SK-N-SH (cell line): ENCODE results near the gene CNTNAP1. TPM values are rescaled to one million over a fixed set of nuclear protein-coding genes. Genes with fewer than 3 reads are reported as not detected.

Experiments used
- CTCF ChIA-PET: fragments of 300-600, 350-600 bp; formaldehyde crosslinking; extraction: SDS; loops from one replicate; lab custom pipeline; 2021; lab: Yijun Ruan, JAX
- POLR2A ChIA-PET: fragments of 350-600 bp; sonication (Branson Sonifier 250); formaldehyde crosslinking; extraction: SDS; loops from one replicate; lab custom pipeline; 2020; ENCODE audit warnings: antibody characterized with exemption, inconsistent platforms; lab: Yijun Ruan, JAX
- DNase-seq: peaks from one replicate; pipeline ENCODE4 v3.0.0; 2012
- H2AFZ ChIP-seq: fragments of 200-600 bp; sonication (generic); 2 replicates; pipeline ENCODE4 v1.8.1; 2016; ENCODE audit warnings: antibody characterized with exemption, mild to moderate bottlenecking, low read depth
- H3F3A ChIP-seq: fragments of 200-600 bp; sonication (generic); replicated peaks from 2 replicates; pipeline ENCODE3; 2016; ENCODE audit warnings: antibody characterized with exemption, mild to moderate bottlenecking; ENCODE audit not compliant: insufficient read depth
- H3K27ac ChIP-seq, 2 experiments: fragments of 200-500 bp in 1 of 2; fragments of 200-600 bp in 1 of 2; sonication (Bioruptor generic) in 1 of 2; sonication (generic), shearing (Covaris generic) in 1 of 2; 2 replicates each; pipeline versions ENCODE4 v1.5.1 to v1.6.1; 2014 to 2016; ENCODE audit warnings: low read depth in 2 of 2, inconsistent platforms in 1 of 2, low read length in 1 of 2, mild to moderate bottlenecking in 1 of 2, mixed read lengths in 1 of 2
- H3K27me3 ChIP-seq: fragments of 200-600 bp; sonication (generic), shearing (Covaris generic); 2 replicates; pipeline ENCODE4 v1.6.1; 2016; ENCODE audit warnings: mixed run types; ENCODE audit not compliant: insufficient read depth
- H3K36me3 ChIP-seq, 2 experiments: fragments of 200-500 bp in 1 of 2; fragments of 200-600 bp in 1 of 2; sonication (Bioruptor generic) in 1 of 2; sonication (generic) in 1 of 2; replicated peaks in 1 of 2; 2 replicates each; pipeline versions ENCODE3 to v1.5.1; 2014 to 2016; ENCODE audit warnings: low read length in 1 of 2, mild to moderate bottlenecking in 1 of 2; ENCODE audit not compliant: insufficient read depth in 2 of 2, control insufficient read depth in 1 of 2
- H3K4me1 ChIP-seq, 2 experiments: fragments of 200-500 bp in 1 of 2; fragments of 200-600 bp in 1 of 2; sonication (Bioruptor generic) in 1 of 2; sonication (generic), shearing (Covaris generic) in 1 of 2; 2 replicates each; pipeline versions ENCODE4 v1.5.1 to v1.6.1; 2014 to 2016; ENCODE audit warnings: low read depth in 1 of 2, low read length in 1 of 2, mixed run types in 1 of 2; ENCODE audit not compliant: insufficient read depth in 2 of 2, control insufficient read depth in 1 of 2
- H3K4me2 ChIP-seq: fragments of 200-600 bp; sonication (generic), shearing (Covaris generic); 2 replicates; pipeline ENCODE4 v1.6.1; 2017; ENCODE audit warnings: mixed run types
- H3K4me3 ChIP-seq, 2 experiments: fragments of 200-500 bp in 1 of 2; fragments of 200-600 bp in 1 of 2; sonication (Bioruptor generic) in 1 of 2; sonication (generic), shearing (Covaris generic) in 1 of 2; 2 replicates each; pipeline versions ENCODE4 v1.5.1 to v1.8.1; 2014 to 2016; ENCODE audit warnings: low read depth in 2 of 2, inconsistent platforms in 1 of 2, low read length in 1 of 2, mild to moderate bottlenecking in 1 of 2, mixed read lengths in 1 of 2, moderate library complexity in 1 of 2
- H3K79me2 ChIP-seq: fragments of 200-600 bp; sonication (generic); 2 replicates; pipeline ENCODE4 v1.8.1; 2017; ENCODE audit warnings: mild to moderate bottlenecking; ENCODE audit not compliant: insufficient read depth
- H3K9ac ChIP-seq: fragments of 200-600 bp; sonication (generic); 2 replicates; pipeline ENCODE4 v1.6.1; 2017; ENCODE audit warnings: mixed run types
- H3K9me2 ChIP-seq: fragments of 200-600 bp; sonication (generic); 2 replicates; pipeline ENCODE4 v1.6.1; 2017; ENCODE audit warnings: mixed run types
- H3K9me3 ChIP-seq: fragments of 200-600 bp; sonication (generic); 2 replicates; pipeline ENCODE4 v1.6.1; 2017; ENCODE audit warnings: mixed run types, mild to moderate bottlenecking, moderate library complexity
- H4K20me1 ChIP-seq: fragments of 200-600 bp; sonication (generic); 2 replicates; pipeline ENCODE4 v1.6.1; 2017; ENCODE audit warnings: mild to moderate bottlenecking, mixed run types; ENCODE audit not compliant: insufficient read depth
- CHD2 ChIP-seq: fragments of 150-350 bp; IDR thresholded peaks from 2 replicates; pipeline ENCODE4 v1.6.1; 2018; ENCODE audit warnings: low read length; ENCODE audit not compliant: partially characterized antibody
- EP300 ChIP-seq, 2 experiments: IDR thresholded peaks; 2 replicates each; pipeline versions ENCODE4 v1.4.0 to v1.6.1; 2012; ENCODE audit warnings: borderline replicate concordance in 1 of 2, low read depth in 1 of 2, low read length in 1 of 2
- FOSL2 ChIP-seq: IDR thresholded peaks from 2 replicates; pipeline ENCODE4 v1.4.0; 2012; ENCODE audit warnings: low read depth, mild to moderate bottlenecking, moderate library complexity, borderline replicate concordance
- FOXJ3 ChIP-seq: sonication (generic); formaldehyde crosslinking; IDR thresholded peaks from 2 replicates; pipeline ENCODE4 v1.5.1; 2020; ENCODE audit warnings: mild to moderate bottlenecking, missing genetic modification reagents
- GABPA ChIP-seq: IDR thresholded peaks from 2 replicates; pipeline ENCODE4 v1.4.0; 2012; ENCODE audit warnings: low read depth, mild to moderate bottlenecking
- GATA2 ChIP-seq: sonication (generic); formaldehyde crosslinking; IDR thresholded peaks from 2 replicates; pipeline ENCODE4 v1.5.0; 2020; ENCODE audit warnings: mild to moderate bottlenecking, missing genetic modification reagents
- MEF2A ChIP-seq: IDR thresholded peaks from 2 replicates; pipeline ENCODE4 v1.4.0; 2012; ENCODE audit warnings: low read depth, borderline replicate concordance
- MXI1 ChIP-seq: IDR thresholded peaks from 2 replicates; pipeline ENCODE4 v1.6.1; 2012; ENCODE audit warnings: mild to moderate bottlenecking, low read depth, low read length, improper control_type of control experiment
- NFIC ChIP-seq: IDR thresholded peaks from 2 replicates; pipeline ENCODE4 v1.4.0; 2012; ENCODE audit warnings: borderline replicate concordance
- POLR2AphosphoS5 ChIP-seq: IDR thresholded peaks from 2 replicates; pipeline ENCODE4 v1.6.1; 2012; ENCODE audit warnings: low read depth, low read length
- RAD21 ChIP-seq: IDR thresholded peaks from 2 replicates; pipeline ENCODE4 v1.6.1; 2012; ENCODE audit warnings: mild to moderate bottlenecking, low read length
- RCOR1 ChIP-seq: fragments of 150-350 bp; IDR thresholded peaks from 2 replicates; pipeline ENCODE4 v1.6.1; 2017; ENCODE audit warnings: antibody characterized with exemption, low read length
- RXRA ChIP-seq: IDR thresholded peaks from 2 replicates; pipeline ENCODE4 v1.4.0; 2012; ENCODE audit warnings: low read depth, mild to moderate bottlenecking, borderline replicate concordance
- SIN3A ChIP-seq: IDR thresholded peaks from 2 replicates; pipeline ENCODE4 v1.6.1; 2012; ENCODE audit warnings: low read depth, mild to moderate bottlenecking, low read length, moderate library complexity, borderline replicate concordance
- TAF1 ChIP-seq: IDR thresholded peaks from 2 replicates; pipeline ENCODE4 v1.6.1; 2012; ENCODE audit warnings: low read depth, mild to moderate bottlenecking, low read length, moderate library complexity, borderline replicate concordance
- TCF12 ChIP-seq: IDR thresholded peaks from 2 replicates; pipeline ENCODE4 v1.4.0; 2012
- WGBS: methylation state at CpG from one replicate; pipeline ENCODE4 v1.1.6; 2017; ENCODE audit warnings: low lambda C conversion rate; 5-methylcytosine and 5-hydroxymethylcytosine counted together
- polyA plus RNA-seq, 3 experiments: library from polyadenylated mRNA; depleted of rRNA; stranded (reverse); fragments of >200 nt; gene quantifications; 2 replicates each; pipeline ENCODE4 v1.2.3, GENCODE V29; 2012
- TF ChIP-seq, protein P1 (sequence below): IDR thresholded peaks from 2 replicates; pipeline ENCODE4 v1.6.1; 2012; ENCODE audit warnings: mild to moderate bottlenecking, low read depth, low read length, moderate library complexity
- TF ChIP-seq, protein P2 (sequence below): IDR thresholded peaks from 2 replicates; pipeline ENCODE4 v1.4.0; 2012; ENCODE audit warnings: low read depth
- TF ChIP-seq, protein P3 (sequence below): IDR thresholded peaks from 2 replicates; pipeline ENCODE4; 2012

CNTNAP1 gene
- polyA plus RNA-seq, 1 of the 3 experiments (the other 2 are of a cell fraction) = 92.7 TPM

DNA sequence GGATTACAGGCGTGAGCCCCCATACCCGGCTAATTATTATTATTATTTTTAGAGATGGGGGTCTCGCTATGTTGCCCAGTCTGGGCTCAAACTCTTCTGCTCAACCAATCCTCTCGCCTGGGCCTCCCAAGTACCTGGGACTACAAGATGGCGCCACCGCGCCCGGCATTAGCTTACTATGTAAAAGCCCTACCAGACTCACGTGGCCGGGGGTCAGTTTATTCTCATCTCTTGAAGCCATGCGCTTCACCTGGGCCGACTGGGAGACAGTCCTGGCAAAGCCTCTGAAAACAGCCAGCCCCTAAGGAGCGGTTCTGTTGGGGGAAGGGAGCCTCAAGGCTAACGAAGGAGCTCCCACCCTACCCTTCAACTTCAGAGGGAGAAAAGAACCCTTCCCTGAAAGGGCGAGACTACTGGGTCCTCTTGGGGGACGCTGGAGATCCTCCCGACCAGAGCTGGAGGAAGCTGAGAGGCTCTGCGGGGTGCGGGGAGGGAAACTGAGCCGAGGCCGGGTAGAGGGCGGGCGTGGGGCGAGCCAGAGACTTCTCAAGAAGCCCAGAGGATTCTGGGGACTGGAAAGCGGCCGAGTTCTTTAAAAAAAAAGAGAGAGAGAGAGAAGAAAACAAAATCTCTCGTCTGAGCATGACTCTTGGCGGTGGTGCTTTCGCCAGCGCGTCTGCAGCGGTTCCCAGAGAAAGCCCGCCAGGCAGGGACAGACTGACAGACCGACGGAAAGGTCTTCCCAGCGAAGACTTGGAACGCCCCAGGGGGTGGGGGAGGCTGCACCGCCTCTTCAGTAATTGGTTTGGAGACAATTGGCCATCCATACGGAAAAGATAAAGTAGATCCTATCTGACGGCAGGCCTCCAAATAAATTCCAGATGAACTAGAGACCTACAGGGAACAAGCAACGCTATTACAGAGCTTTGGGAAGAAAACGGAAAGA is 28.9 kb upstream of the CNTNAP1 start:
- peak; percentile 79 for TF ChIP-seq MXI1
- peak; percentile 40; the same call in 1 of the 2 replicates for TF ChIP-seq NFIC
- TF ChIP-seq RXRA = peak; percentile 36; the same call in 1 of the 2 replicates
- peak; percentile 59 for TF ChIP-seq TAF1
- TF ChIP-seq RCOR1 = peak; percentile 99
- peak; percentile 59 for TF ChIP-seq POLR2AphosphoS5
- TF ChIP-seq, protein P1, sequence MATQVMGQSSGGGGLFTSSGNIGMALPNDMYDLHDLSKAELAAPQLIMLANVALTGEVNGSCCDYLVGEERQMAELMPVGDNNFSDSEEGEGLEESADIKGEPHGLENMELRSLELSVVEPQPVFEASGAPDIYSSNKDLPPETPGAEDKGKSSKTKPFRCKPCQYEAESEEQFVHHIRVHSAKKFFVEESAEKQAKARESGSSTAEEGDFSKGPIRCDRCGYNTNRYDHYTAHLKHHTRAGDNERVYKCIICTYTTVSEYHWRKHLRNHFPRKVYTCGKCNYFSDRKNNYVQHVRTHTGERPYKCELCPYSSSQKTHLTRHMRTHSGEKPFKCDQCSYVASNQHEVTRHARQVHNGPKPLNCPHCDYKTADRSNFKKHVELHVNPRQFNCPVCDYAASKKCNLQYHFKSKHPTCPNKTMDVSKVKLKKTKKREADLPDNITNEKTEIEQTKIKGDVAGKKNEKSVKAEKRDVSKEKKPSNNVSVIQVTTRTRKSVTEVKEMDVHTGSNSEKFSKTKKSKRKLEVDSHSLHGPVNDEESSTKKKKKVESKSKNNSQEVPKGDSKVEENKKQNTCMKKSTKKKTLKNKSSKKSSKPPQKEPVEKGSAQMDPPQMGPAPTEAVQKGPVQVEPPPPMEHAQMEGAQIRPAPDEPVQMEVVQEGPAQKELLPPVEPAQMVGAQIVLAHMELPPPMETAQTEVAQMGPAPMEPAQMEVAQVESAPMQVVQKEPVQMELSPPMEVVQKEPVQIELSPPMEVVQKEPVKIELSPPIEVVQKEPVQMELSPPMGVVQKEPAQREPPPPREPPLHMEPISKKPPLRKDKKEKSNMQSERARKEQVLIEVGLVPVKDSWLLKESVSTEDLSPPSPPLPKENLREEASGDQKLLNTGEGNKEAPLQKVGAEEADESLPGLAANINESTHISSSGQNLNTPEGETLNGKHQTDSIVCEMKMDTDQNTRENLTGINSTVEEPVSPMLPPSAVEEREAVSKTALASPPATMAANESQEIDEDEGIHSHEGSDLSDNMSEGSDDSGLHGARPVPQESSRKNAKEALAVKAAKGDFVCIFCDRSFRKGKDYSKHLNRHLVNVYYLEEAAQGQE = 0 out of 2 replicates have a peak, but pooled peaks have one; percentile 6
- peak; percentile 94 for TF ChIP-seq TCF12
- TF ChIP-seq, protein P2, sequence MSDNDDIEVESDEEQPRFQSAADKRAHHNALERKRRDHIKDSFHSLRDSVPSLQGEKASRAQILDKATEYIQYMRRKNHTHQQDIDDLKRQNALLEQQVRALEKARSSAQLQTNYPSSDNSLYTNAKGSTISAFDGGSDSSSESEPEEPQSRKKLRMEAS = no peak; the same call in 1 of the 2 replicates
- TF ChIP-seq RAD21 = 0 out of 2 replicates have a peak, but pooled peaks have one; percentile 25
- TF ChIP-seq MEF2A = no peak
- TF ChIP-seq, protein P3, sequence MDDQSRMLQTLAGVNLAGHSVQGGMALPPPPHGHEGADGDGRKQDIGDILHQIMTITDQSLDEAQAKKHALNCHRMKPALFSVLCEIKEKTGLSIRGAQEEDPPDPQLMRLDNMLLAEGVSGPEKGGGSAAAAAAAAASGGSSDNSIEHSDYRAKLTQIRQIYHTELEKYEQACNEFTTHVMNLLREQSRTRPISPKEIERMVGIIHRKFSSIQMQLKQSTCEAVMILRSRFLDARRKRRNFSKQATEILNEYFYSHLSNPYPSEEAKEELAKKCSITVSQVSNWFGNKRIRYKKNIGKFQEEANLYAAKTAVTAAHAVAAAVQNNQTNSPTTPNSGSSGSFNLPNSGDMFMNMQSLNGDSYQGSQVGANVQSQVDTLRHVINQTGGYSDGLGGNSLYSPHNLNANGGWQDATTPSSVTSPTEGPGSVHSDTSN = peak; percentile 52
- TF ChIP-seq FOSL2 = no peak
- TF ChIP-seq SIN3A = peak; percentile 52; the same call in 1 of the 2 replicates
- TF ChIP-seq CHD2 = peak; percentile 96
- peak; percentile 98 for TF ChIP-seq GATA2 (CRISPR knock-in tag)
- TF ChIP-seq EP300 (IDR thresholded peaks at IDR 0.05; ENCODE audit: borderline replicate concordance in 1 of 2, low read depth in 1 of 2, low read length in 1 of 2) = peak in 1 of 2 experiments; percentile 97; a peak in 3 of 4 replicates
- TF ChIP-seq FOXJ3 (CRISPR knock-in tag) = peak; percentile 74
- no peak for TF ChIP-seq GABPA
- TF ChIP-seq, all 33 proteins: peak for 15
- peak overlapping the region; percentile 87 to 93 for H3K27ac ChIP-seq
- peak overlapping the region; percentile 71 for H3K4me2 ChIP-seq
- ChIA-PET POLR2A (interaction anchor here (1.1 to 3.1 kb wide), 11 partner anchors 8 to 75 kb away, joined by 3 to 22 read pairs (median 8); partner anchors contain the start of genes PLEKHH3, RETREG3 and TUBG1), CTCF (interaction anchor here (0.9 to 2.5 kb wide), 9 partner anchors 10 to 109 kb away, joined by 3 to 13 read pairs (median 5); partner anchors contain the start of genes PLEKHH3 and PSMC3IP)
- H4K20me1 ChIP-seq = no peaks in the 10 kb centered on the region
- peaks cover 20% of the 10 kb centered on the region for H3F3A ChIP-seq
- DNase-seq = peak; percentile 83
- H3K4me1 ChIP-seq = peaks cover 0 to 12% of the 10 kb centered on the region in 2 experiments; a peak in 1 of 4 replicates
- no peaks in the 10 kb centered on the region for H3K79me2 ChIP-seq
- H3K9me2 ChIP-seq = no peaks in the 10 kb centered on the region
- WGBS = 34% methylated on average over 41 of the region's 42 CpGs
- peak overlapping the region; percentile 32 to 40 for H3K4me3 ChIP-seq
- H3K9me3 ChIP-seq = no peaks in the 10 kb centered on the region
- no peaks in the 10 kb centered on the region for H3K36me3 ChIP-seq
- H3K9ac ChIP-seq = peak overlapping the region; percentile 58
- no peaks in the 10 kb centered on the region for H3K27me3 ChIP-seq
- H2AFZ ChIP-seq = peak overlapping the region; percentile 99
